Neural progenitor cell (in vitro differentiated cells): Measurements from ENCODE around the gene PEMT. TPM values are rescaled to one million over a fixed set of nuclear protein-coding genes. Genes with fewer than 3 reads are reported as not detected.

Source experiments
- DNase-seq: peaks from one replicate; pipeline ENCODE4 v3.0.0-alpha.2; 2016; ENCODE audit warnings: low spot score
- H2AFZ ChIP-seq: fragments of 200-600 bp; sonication (generic); replicated peaks from 2 replicates; pipeline ENCODE4 v1.6.1; 2016; ENCODE audit warnings: antibody characterized with exemption
- H3F3A ChIP-seq: fragments of 200-600 bp; sonication (generic); 2 replicates; pipeline ENCODE4 v1.6.1; 2016; ENCODE audit warnings: antibody characterized with exemption, low read depth
- H3K27ac ChIP-seq: fragments of 200-600 bp; sonication (generic); 2 replicates; pipeline ENCODE4 v1.5.1; 2016; ENCODE audit warnings: mild to moderate bottlenecking
- H3K27me3 ChIP-seq: fragments of 200-600 bp; sonication (generic); 2 replicates; pipeline ENCODE4 v1.6.1; 2016; ENCODE audit warnings: mild to moderate bottlenecking, moderate library complexity
- H3K36me3 ChIP-seq: fragments of 200-600 bp; sonication (generic); 2 replicates; pipeline ENCODE4 v1.5.1; 2016
- H3K4me1 ChIP-seq: fragments of 200-600 bp; sonication (generic); 2 replicates; pipeline ENCODE4 v1.6.1; 2016; ENCODE audit warnings: mixed run types
- H3K4me2 ChIP-seq: fragments of 200-600 bp; sonication (generic); 2 replicates; pipeline ENCODE4 v1.6.1; 2016
- H3K4me3 ChIP-seq: fragments of 200-600 bp; sonication (generic); 2 replicates; pipeline ENCODE4 v1.5.1; 2016
- H3K79me2 ChIP-seq: fragments of 200-600 bp; sonication (generic); 2 replicates; pipeline ENCODE4 v1.6.1; 2016; ENCODE audit warnings: low read depth
- H3K9ac ChIP-seq: fragments of 200-600 bp; sonication (generic); 2 replicates; pipeline ENCODE4 v1.6.1; 2016
- H3K9me3 ChIP-seq: fragments of 200-600 bp; sonication (generic); 2 replicates; pipeline ENCODE4 v1.5.1; 2016; ENCODE audit warnings: low read depth
- H4K20me1 ChIP-seq: fragments of 200-600 bp; sonication (generic); 2 replicates; pipeline ENCODE4 v1.6.1; 2016; ENCODE audit warnings: low read depth
- H3K27ac Mint-ChIP-seq: 3 replicates; pipeline ENCODE4 v1.8.0; 2021; ENCODE audit warnings: mixed read lengths
- H3K27me3 Mint-ChIP-seq: 2 replicates; pipeline ENCODE4 v1.8.0; 2022; ENCODE audit warnings: low read depth, mild to moderate bottlenecking, inconsistent platforms, moderate library complexity, mixed read lengths; ENCODE audit not compliant: insufficient read depth
- H3K36me3 Mint-ChIP-seq: 3 replicates; pipeline ENCODE4 v1.8.0; 2021; ENCODE audit warnings: mixed read lengths
- H3K4me1 Mint-ChIP-seq: 3 replicates; pipeline ENCODE4 v1.8.0; 2021; ENCODE audit warnings: mixed read lengths
- H3K4me3 Mint-ChIP-seq: 3 replicates; pipeline ENCODE4 v1.8.0; 2021; ENCODE audit warnings: mild to moderate bottlenecking, moderate library complexity, mixed read lengths
- H3K9me3 Mint-ChIP-seq: 3 replicates; pipeline ENCODE4 v1.8.0; 2020; ENCODE audit warnings: mixed read lengths
- EZH2 ChIP-seq: fragments of 200-600 bp; sonication (generic); IDR thresholded peaks from 2 replicates; pipeline ENCODE4 v1.6.1; 2017; ENCODE audit warnings: antibody characterized with exemption, mild to moderate bottlenecking, moderate library complexity
- EZH2phosphoT487 ChIP-seq: fragments of 200-600 bp; sonication (generic); IDR thresholded peaks from 2 replicates; pipeline ENCODE4 v1.6.1; 2017; ENCODE audit warnings: antibody characterized with exemption
- total RNA-seq: library from RNA; depleted of rRNA; stranded (reverse); fragments of >200 nt; gene quantifications from 2 replicates; pipeline ENCODE4 v1.2.3, GENCODE V29; 2015; ENCODE audit warnings: low replicate concordance
- TF ChIP-seq, protein P1 (sequence below): fragments of 200-600 bp; sonication (generic); IDR thresholded peaks from 2 replicates; pipeline ENCODE4 v1.5.1; 2017; ENCODE audit warnings: antibody characterized with exemption, mild to moderate bottlenecking

Gene PEMT
- total RNA-seq, 1 donor from 2014 or later = 17.7 TPM

DNA sequence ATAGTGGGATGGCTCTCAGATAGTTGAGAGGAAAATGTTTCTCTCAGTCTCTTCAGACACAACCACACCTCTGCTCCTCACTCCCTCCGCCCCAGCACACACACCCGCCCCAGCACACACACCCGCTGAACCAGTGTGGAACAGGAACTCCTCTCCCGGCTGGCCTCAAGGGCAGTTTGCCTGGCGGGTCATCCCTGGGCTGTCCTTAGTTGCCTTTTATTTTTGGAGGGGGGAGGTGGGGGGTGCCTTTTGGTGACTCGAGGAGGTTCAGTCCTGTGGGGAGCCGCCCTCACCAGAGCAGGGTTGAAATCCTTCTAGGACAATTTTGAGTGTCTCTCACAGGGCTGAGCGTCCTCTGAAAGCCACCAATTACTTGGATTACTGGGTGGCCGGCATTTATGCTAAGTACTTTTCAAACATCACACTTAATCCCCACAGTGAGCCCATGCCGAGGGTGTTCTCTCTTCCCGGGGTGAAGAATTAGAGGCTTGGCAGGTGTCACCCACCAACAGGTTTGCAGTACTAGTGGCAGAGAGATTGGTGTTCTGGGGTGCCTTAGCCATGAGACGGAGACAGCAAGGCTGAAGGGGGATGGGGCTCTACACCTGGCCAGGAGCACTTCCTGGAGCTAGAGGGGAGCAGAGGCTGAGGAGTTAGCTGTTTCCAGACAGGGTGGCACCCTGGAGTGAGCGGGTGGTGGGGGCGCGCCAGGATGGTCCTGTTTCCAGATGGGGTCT lies 98.1 kb downstream of the PEMT start:
- Histone ChIP-seq H2AFZ (no peak overlapping the region), H3F3A (peaks cover 39% of the 10 kb centered on the region), H3K4me1 (peaks cover 47% of the 10 kb centered on the region), H3K9ac (no peak overlapping the region), H3K4me2 (peak overlapping the region; percentile 85), H3K27me3 (peaks cover 31% of the 10 kb centered on the region), H3K9me3 (no peaks in the 10 kb centered on the region), H3K79me2 (peaks cover 4% of the 10 kb centered on the region), H4K20me1 (peaks cover 69% of the 10 kb centered on the region), H3K36me3 (no peaks in the 10 kb centered on the region), H3K4me3 (peak overlapping the region; percentile 67), H3K27ac (peak overlapping the region; percentile 43)
- Mint-ChIP-seq H3K4me3 (peak overlapping the region; percentile 70), H3K27me3 (peaks cover 16% of the 10 kb centered on the region), H3K9me3 (no peaks in the 10 kb centered on the region), H3K4me1 (peaks cover 31% of the 10 kb centered on the region), H3K36me3 (peaks cover 15% of the 10 kb centered on the region), H3K27ac (no peak overlapping the region)
- TF ChIP-seq EZH2phosphoT487 = peak; percentile 30
- TF ChIP-seq, protein P1, sequence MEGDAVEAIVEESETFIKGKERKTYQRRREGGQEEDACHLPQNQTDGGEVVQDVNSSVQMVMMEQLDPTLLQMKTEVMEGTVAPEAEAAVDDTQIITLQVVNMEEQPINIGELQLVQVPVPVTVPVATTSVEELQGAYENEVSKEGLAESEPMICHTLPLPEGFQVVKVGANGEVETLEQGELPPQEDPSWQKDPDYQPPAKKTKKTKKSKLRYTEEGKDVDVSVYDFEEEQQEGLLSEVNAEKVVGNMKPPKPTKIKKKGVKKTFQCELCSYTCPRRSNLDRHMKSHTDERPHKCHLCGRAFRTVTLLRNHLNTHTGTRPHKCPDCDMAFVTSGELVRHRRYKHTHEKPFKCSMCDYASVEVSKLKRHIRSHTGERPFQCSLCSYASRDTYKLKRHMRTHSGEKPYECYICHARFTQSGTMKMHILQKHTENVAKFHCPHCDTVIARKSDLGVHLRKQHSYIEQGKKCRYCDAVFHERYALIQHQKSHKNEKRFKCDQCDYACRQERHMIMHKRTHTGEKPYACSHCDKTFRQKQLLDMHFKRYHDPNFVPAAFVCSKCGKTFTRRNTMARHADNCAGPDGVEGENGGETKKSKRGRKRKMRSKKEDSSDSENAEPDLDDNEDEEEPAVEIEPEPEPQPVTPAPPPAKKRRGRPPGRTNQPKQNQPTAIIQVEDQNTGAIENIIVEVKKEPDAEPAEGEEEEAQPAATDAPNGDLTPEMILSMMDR = no peak
- TF ChIP-seq EZH2 = no peak
- peak; percentile 68 for DNase-seq

DNA sequence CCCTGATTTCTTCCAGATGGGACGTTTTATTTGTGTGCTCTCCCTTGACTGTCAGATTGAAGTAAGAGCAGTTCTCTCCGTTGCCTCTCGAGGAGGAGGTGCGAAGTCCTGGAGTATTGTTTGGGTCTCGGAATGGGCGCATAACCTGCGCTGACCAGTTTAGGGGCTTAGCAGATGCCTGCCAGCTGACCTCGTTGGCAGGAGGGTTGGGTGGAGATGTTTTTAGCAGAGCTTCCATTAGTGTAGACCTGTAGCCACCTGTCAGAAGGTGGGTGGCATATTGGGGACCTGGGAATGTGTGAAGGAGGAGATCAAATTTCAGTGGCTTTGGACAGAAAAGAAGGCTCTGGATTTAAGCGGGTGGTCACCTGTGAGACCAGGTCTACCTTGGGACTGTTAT lies 98.9 kb downstream of the PEMT start:
- H3K4me1 Mint-ChIP-seq = peaks cover 31% of the 10 kb centered on the region
- no peak overlapping the region for H3K27ac Mint-ChIP-seq
- no peak overlapping the region for H3K4me3 ChIP-seq

DNA sequence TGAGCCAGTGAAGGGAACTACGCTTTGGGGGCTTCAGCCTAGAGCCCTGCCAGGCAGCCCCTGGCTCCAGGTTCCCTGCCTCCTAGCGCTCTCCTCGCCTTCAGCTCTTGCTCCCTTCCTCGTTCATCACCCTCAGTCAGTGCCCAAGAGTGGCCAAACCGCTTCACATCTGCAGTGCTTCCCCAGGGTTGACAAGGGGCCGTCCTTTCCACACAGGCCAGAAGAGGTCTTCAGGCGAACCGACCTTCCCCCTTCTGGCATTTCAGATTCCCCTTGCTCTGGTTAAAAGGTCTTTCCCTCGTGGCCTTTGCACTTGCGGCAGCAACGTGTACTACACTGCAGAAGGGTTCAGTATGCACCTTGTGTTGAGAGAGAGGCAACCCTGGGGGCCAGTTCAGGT lies 99.4 kb downstream of the PEMT start:
- peaks cover 4% of the 10 kb centered on the region for H3K79me2 ChIP-seq
- H3K4me2 ChIP-seq = peak overlapping the region; percentile 85
- H2AFZ ChIP-seq = no peak overlapping the region
- no peak overlapping the region for H3K4me3 ChIP-seq
- Mint-ChIP-seq H3K4me3 (no peak overlapping the region), H3K4me1 (peaks cover 28% of the 10 kb centered on the region), H3K27me3 (peaks cover 16% of the 10 kb centered on the region), H3K27ac (no peak overlapping the region), H3K36me3 (peaks cover 24% of the 10 kb centered on the region), H3K9me3 (no peaks in the 10 kb centered on the region)
- no peak for DNase-seq
- TF ChIP-seq EZH2 = no peak
- no peak for TF ChIP-seq EZH2phosphoT487
- TF ChIP-seq, protein P1 = no peak
- H3F3A ChIP-seq = peaks cover 39% of the 10 kb centered on the region
- no peak overlapping the region for H3K9ac ChIP-seq
- H3K4me1 ChIP-seq = peaks cover 45% of the 10 kb centered on the region
- peaks cover 69% of the 10 kb centered on the region for H4K20me1 ChIP-seq
- H3K9me3 ChIP-seq = no peaks in the 10 kb centered on the region
- H3K27me3 ChIP-seq = peaks cover 28% of the 10 kb centered on the region
- H3K27ac ChIP-seq = no peak overlapping the region
- H3K36me3 ChIP-seq = no peaks in the 10 kb centered on the region

More for the DNA sequence above, 98.9 kb downstream of the PEMT start:
- peaks cover 69% of the 10 kb centered on the region for H4K20me1 ChIP-seq
- peaks cover 31% of the 10 kb centered on the region for H3K27me3 ChIP-seq
- TF ChIP-seq EZH2phosphoT487 (no peak), EZH2 (no peak)
- TF ChIP-seq, protein P1 = no peak
- peaks cover 4% of the 10 kb centered on the region for H3K79me2 ChIP-seq
- H3K9me3 Mint-ChIP-seq = no peaks in the 10 kb centered on the region
- H2AFZ ChIP-seq = no peak overlapping the region
- no peak overlapping the region for H3K9ac ChIP-seq
- DNase-seq = no peak
- peak overlapping the region; percentile 85 for H3K4me2 ChIP-seq
- H3K27ac ChIP-seq = no peak overlapping the region
- peaks cover 16% of the 10 kb centered on the region for H3K27me3 Mint-ChIP-seq
- peaks cover 20% of the 10 kb centered on the region for H3K36me3 Mint-ChIP-seq
- H3K4me3 Mint-ChIP-seq = peak overlapping the region; percentile 57
- H3K4me1 ChIP-seq = peaks cover 47% of the 10 kb centered on the region
- peaks cover 39% of the 10 kb centered on the region for H3F3A ChIP-seq
- H3K36me3 ChIP-seq = no peaks in the 10 kb centered on the region
- H3K9me3 ChIP-seq = no peaks in the 10 kb centered on the region
